HG03095 (cell line): ENCODE data around the gene HGD.
A peak's percentile ranks its signal among the peaks of the same experiment; 100 is the strongest.
"Not testable (repeated sequence)": the region's sequence is repeated elsewhere in the genome, so short reads cannot be mapped to it uniquely, and the experiment has no call there.

ENCODE experiments used
- ATAC-seq: cut with Tn5 transposase; IDR thresholded peaks from one replicate; pipeline ENCODE4 v1.9.1; 2021; ENCODE audit warnings: moderate library complexity; ENCODE audit not compliant: unreplicated experiment

Gene HGD

GRCh38 chr3:120682095-120682681, at the start of gene HGD:
Gene HGD (minus strand): TSS chr3:120682239. CDS start chr3:120682111, 128 bp downstream.
- no peak for ATAC-seq

- ATAC-seq = no peak
These were observed 48.8 kb upstream of the HGD start for GRCh38 chr3:120730576-120731542.

GRCh38 chr3:120726791-120727190, 44.8 kb upstream of the HGD start:
- no peak for ATAC-seq

GRCh38 chr3:120719167-120719834, 37.3 kb upstream of the HGD start:
- ATAC-seq = not testable (repeated sequence)

GRCh38 chr3:120713262-120713661, 31.2 kb upstream of the HGD start:
- no peak for ATAC-seq

- no peak for ATAC-seq
These were observed 28.3 kb upstream of the HGD start for GRCh38 chr3:120710369-120710768.

GRCh38 chr3:120708408-120708807, 26.4 kb upstream of the HGD start:
- ATAC-seq = peak; percentile 74

GRCh38 chr3:120706950-120707349, 24.9 kb upstream of the HGD start:
- no peak for ATAC-seq

- ATAC-seq = no peak
These were observed 24.0 kb upstream of the HGD start for GRCh38 chr3:120705884-120706582.

- ATAC-seq = no peak
These were observed 17.3 kb upstream of the HGD start for GRCh38 chr3:120699333-120699732.

GRCh38 chr3:120693439-120694171, 11.6 kb upstream of the HGD start:
- ATAC-seq = no peak

- no peak for ATAC-seq
These were observed 7.4 kb upstream of the HGD start for GRCh38 chr3:120689395-120689794.

GRCh38 chr3:120688121-120688520, 6.1 kb upstream of the HGD start:
- peak; percentile 98 for ATAC-seq

GRCh38 chr3:120685411-120685810, 3.4 kb upstream of the HGD start:
- no peak for ATAC-seq

- ATAC-seq = no peak
These were observed 2.9 kb upstream of the HGD start for GRCh38 chr3:120684896-120685295.

GRCh38 chr3:120683671-120684301, 1.7 kb upstream of the HGD start:
- ATAC-seq = no peak

- ATAC-seq = no peak
These were observed 1.2 kb upstream of the HGD start for GRCh38 chr3:120683213-120683612.

GRCh38 chr3:120681506-120682038, 467 bp downstream of the HGD start:
- no peak for ATAC-seq

GRCh38 chr3:120681018-120681417, 1.0 kb downstream of the HGD start:
- ATAC-seq = no peak
